Measurements from ENCODE around the gene CCDC71. TPM values are rescaled to one million over a fixed set of nuclear protein-coding genes. Genes with fewer than 3 reads are reported as not detected.

CCDC71 gene
- total and polyA plus RNA-seq, 2 of the 13 experiments (the other 11 are each of a cell fraction or from before 2014, with no cell fraction given): 9.7 to 14.3 TPM

DNA sequence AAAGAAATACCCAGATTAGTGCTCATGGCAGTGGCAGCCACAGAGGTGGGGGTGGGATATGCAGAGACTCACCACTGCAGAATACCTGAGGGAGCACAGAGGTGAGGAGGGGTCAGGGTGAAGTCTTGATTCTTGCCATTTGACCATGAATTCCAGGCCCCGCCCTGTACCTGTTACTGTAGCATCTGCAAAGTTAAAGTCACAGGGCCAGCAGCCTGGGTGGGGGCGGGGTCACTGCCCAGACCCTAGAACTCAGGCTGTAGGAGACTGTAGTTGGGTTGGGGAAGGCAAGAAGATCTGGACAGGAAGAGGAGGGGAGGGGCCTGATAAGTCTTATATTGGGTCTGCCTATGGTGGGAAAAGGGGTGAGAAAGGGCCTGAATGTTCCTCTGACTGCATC, 14.5 kb downstream of the CCDC71 start:
- no peak for TF ChIP-seq FOXK2 (IDR thresholded peaks at IDR 0.05)
- POLR2A ChIA-PET: no interaction called here
- in situ Hi-C loops (cut with HindIII; ENCODE audit: extremely low pct_ligation_motif_present, low pct_unique_long_range_greater_than_20kb): loop anchor here (25.0 kb wide), 1 partner anchor 286 kb away; the partner anchor contains the start of gene NICN1

DNA sequence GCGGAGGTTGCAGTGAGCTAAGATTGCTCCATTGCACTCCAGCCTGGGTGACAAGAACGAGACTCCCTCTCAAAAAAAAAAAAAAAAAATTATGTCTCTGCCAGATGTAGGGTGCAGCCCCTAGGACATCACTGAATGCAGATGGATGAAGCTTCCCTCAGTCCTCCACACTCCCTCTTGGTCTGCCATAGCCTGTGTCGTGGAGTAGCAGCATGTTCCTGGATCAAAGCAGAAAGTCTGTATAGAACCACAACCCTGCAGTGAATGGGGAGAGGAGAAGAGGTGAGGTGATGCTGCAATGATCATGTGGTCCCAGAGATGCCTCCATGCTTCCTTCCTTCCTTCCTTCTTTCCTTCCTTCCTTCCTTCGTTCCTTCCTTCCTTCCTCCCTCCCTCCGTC, 18.0 kb downstream of the CCDC71 start:
- CTCF ChIA-PET (ENCODE audit: low intra/inter-chr PET ratio, low total read pairs): no interaction called here
- DNase-seq (ENCODE audit: low spot score): no peak
- no peak for TF ChIP-seq NCOR1 (IDR thresholded peaks at IDR 0.05; ENCODE audit: borderline replicate concordance, low read length)
- no TSS peak for BruUV-seq (replicated peaks)
- Histone ChIP-seq H3K36me3 (replicated peaks in 1 of 2; ENCODE audit: control insufficient read depth in 1 of 2, insufficient read depth in 2 of 2, low read length in 2 of 2) (no peaks in the 10 kb centered on the region), H3K4me1 (ENCODE audit: insufficient read depth, low read length) (no peaks in the 10 kb centered on the region), H3K9me3 (ENCODE audit: low read length) (no peaks in the 10 kb centered on the region), H3K4me2 (ENCODE audit: low read depth, low read length) (no peak overlapping the region), H3K4me3 (replicated peaks in 1 of 3; ENCODE audit: insufficient read depth in 1 of 3, low read depth in 2 of 3, low read length in 3 of 3) (no peak overlapping the region), H3K27ac (ENCODE audit: extremely low read length, insufficient read depth, low read length) (no peak overlapping the region), H4K20me1 (ENCODE audit: insufficient read depth, low read length) (no peaks in the 10 kb centered on the region), H3K9ac (ENCODE audit: insufficient read depth, low read depth, low read length) (no peak overlapping the region), H2AFZ (ENCODE audit: low read length) (no peak overlapping the region), H3K79me2 (ENCODE audit: insufficient read depth, low read length) (no peaks in the 10 kb centered on the region), H3K27me3 (ENCODE audit: control insufficient read depth in 1 of 2, insufficient read depth in 2 of 2, low read length in 2 of 2) (peaks cover 0 to 2% of the 10 kb centered on the region in 2 experiments; a peak in 1 of 5 replicates)
- POLR2A ChIA-PET: no interaction called here
- no peak for ATAC-seq
- intact Hi-C loops (cut with micrococcal nuclease; ENCODE audit: unreplicated experiment) (no loop called here), in situ Hi-C loops (cut with HindIII; ENCODE audit: extremely low pct_ligation_motif_present, low pct_unique_long_range_greater_than_20kb) (no loop called here)
- no peak for FAIRE-seq
- WGBS (ENCODE audit: low lambda C conversion rate): 53% methylated on average over 5 of the region's 5 CpGs

More for the DNA sequence above, 14.5 kb downstream of the CCDC71 start:
- BruUV-seq (replicated peaks): no TSS peak
- Histone ChIP-seq H3K79me2 (ENCODE audit: insufficient read depth, low read length) (no peaks in the 10 kb centered on the region), H3K4me1 (ENCODE audit: insufficient read depth, low read length) (no peaks in the 10 kb centered on the region), H3K27ac (ENCODE audit: extremely low read length, insufficient read depth, low read length) (no peak overlapping the region), H3K27me3 (ENCODE audit: control insufficient read depth in 1 of 2, insufficient read depth in 2 of 2, low read length in 2 of 2) (no peaks in the 10 kb centered on the region), H4K20me1 (ENCODE audit: insufficient read depth, low read length) (no peaks in the 10 kb centered on the region), H3K4me2 (ENCODE audit: low read depth, low read length) (no peak overlapping the region), H2AFZ (ENCODE audit: low read length) (no peak overlapping the region), H3K9me3 (ENCODE audit: low read length) (no peaks in the 10 kb centered on the region), H3K9ac (ENCODE audit: insufficient read depth, low read depth, low read length) (no peak overlapping the region), H3K4me3 (replicated peaks in 1 of 3; ENCODE audit: insufficient read depth in 1 of 3, low read depth in 2 of 3, low read length in 3 of 3) (no peak overlapping the region), H3K36me3 (replicated peaks in 1 of 2; ENCODE audit: control insufficient read depth in 1 of 2, insufficient read depth in 2 of 2, low read length in 2 of 2) (no peaks in the 10 kb centered on the region)
- ATAC-seq (no peak), DNase-seq (ENCODE audit: low spot score) (no peak), FAIRE-seq (no peak)
- intact Hi-C loops (cut with micrococcal nuclease; ENCODE audit: unreplicated experiment): no loop called here
- CTCF ChIA-PET (ENCODE audit: low intra/inter-chr PET ratio, low total read pairs): no interaction called here
- WGBS (ENCODE audit: low lambda C conversion rate): 9% methylated on average over 2 of the region's 2 CpGs

DNA sequence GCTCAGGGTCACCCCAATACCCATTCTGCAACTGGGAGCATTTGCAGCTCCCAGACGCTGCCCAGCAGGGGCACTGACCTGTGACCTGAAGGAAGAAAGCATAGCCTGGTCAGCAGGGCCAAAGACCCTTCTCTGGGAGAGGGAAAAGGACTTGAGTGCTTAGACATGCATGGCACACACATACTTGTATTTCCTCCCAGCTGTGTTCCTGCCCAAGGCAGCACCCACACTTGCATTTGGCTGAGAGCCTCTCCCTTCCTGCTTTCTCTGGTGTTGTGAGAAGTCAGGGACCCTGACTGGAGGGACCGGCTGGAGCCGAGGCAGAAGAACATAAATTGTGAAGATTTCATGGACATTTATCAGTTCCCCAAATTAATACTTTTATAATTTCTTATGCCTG, 26.1 kb downstream of the CCDC71 start:
- H3K9ac ChIP-seq (ENCODE audit: insufficient read depth, low read depth, low read length): no peak overlapping the region
- in situ Hi-C loops (cut with HindIII; ENCODE audit: extremely low pct_ligation_motif_present, low pct_unique_long_range_greater_than_20kb): no loop called here
- CTCF ChIA-PET (ENCODE audit: low intra/inter-chr PET ratio, low total read pairs): no interaction called here
- H3K27ac ChIP-seq (ENCODE audit: extremely low read length, insufficient read depth, low read length): no peak overlapping the region
- FAIRE-seq: no peak
- no TSS peak for BruUV-seq (replicated peaks)
- H3K4me2 ChIP-seq (ENCODE audit: low read depth, low read length): no peak overlapping the region
- no peak overlapping the region for H3K4me3 ChIP-seq (replicated peaks in 1 of 3; ENCODE audit: insufficient read depth in 1 of 3, low read depth in 2 of 3, low read length in 3 of 3)
- intact Hi-C loops (cut with micrococcal nuclease; ENCODE audit: unreplicated experiment): no loop called here
- peaks cover 14% of the 10 kb centered on the region for H3K4me1 ChIP-seq (ENCODE audit: insufficient read depth, low read length)
- POLR2A ChIA-PET: no interaction called here
- DNase-seq (ENCODE audit: low spot score): no peak
- 69% methylated on average over 2 of the region's 3 CpGs for WGBS (ENCODE audit: low lambda C conversion rate)
- peaks cover 0 to 3% of the 10 kb centered on the region in 2 experiments; a peak in 1 of 5 replicates for H3K27me3 ChIP-seq (ENCODE audit: control insufficient read depth in 1 of 2, insufficient read depth in 2 of 2, low read length in 2 of 2)
- no peaks in the 10 kb centered on the region for H3K79me2 ChIP-seq (ENCODE audit: insufficient read depth, low read length)
- H4K20me1 ChIP-seq (ENCODE audit: insufficient read depth, low read length): no peaks in the 10 kb centered on the region
- no peak overlapping the region for H2AFZ ChIP-seq (ENCODE audit: low read length)
- ATAC-seq: no peak
- no peaks in the 10 kb centered on the region for H3K9me3 ChIP-seq (ENCODE audit: low read length)
- TF ChIP-seq MIER2 (CRISPR knock-in tag; IDR thresholded peaks at IDR 0.05) (no peak), NFYB (CRISPR knock-in tag; IDR thresholded peaks at IDR 0.05) (no peak), CHD4 (IDR thresholded peaks at IDR 0.05; ENCODE audit: borderline replicate concordance, low read length) (no peak), ZFYVE20 (CRISPR knock-in tag; IDR thresholded peaks at IDR 0.05; ENCODE audit: borderline replicate concordance, low read depth) (no peak), ZNF7 (CRISPR knock-in tag; IDR thresholded peaks at IDR 0.05) (peak; percentile 55; the same call in 1 of the 2 replicates), STAT5B (CRISPR knock-in tag; IDR thresholded peaks at IDR 0.05) (no peak)
- H3K36me3 ChIP-seq (replicated peaks in 1 of 2; ENCODE audit: control insufficient read depth in 1 of 2, insufficient read depth in 2 of 2, low read length in 2 of 2): no peaks in the 10 kb centered on the region

All from HepG2 (cell line).